Stimulated activated CD4-positive, alpha-beta T cell treated with anti-CD3 and anti-CD28 coated beads, Interleukin-2, amount 100 ng/mL, for 48 hours (primary cell): ENCODE results near the gene FBXO11.

Source experiments
- DNase-seq, 2 donors: peaks; one replicate each; pipeline ENCODE4 v3.0.0-alpha.2; 2020

Gene FBXO11

DNA sequence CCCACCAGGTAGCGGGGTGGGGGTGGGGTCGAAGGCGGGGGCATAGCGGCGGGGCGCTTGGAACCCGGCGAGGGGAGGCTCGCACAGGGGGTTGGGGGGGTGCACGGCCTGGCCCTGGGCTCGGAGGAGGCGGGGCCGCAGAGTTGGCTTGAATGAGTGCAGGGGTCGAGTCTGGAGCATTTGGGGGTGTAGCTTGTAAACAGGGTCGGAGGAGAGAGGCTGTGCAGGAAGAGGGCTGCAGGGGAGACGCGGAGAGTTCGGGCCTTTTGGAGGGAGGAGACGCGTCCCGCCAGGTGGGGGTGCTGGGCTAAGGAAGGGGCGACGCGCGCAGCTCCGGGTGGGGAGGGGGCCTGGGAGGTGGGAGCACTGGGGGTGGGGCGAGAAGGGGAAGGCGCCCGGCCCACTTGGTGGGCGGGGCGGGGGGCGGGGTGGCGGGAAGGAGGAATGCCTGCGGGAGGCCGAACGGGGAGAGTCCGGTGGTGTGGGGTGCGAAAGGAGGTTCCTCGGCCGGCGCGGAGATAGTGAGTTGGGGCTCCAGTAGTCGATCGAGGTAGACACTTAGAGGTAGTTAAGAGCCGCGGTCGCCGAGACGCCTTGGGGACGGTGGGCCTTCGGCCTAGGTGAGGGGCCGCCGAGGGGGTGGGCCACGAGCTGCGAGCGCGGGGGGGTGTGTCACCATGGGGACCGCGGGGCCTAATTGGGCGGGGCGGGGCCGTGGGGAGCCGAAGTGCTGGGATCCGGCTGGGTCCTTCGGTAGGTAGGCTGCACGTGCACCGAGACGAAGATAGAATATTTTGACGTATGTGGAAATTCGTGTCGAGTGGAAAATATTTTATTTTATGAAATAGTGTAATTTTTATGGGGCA is 122.6 kb downstream of the FBXO11 start:
- DNase-seq = peak; percentile 48 to 58

DNA sequence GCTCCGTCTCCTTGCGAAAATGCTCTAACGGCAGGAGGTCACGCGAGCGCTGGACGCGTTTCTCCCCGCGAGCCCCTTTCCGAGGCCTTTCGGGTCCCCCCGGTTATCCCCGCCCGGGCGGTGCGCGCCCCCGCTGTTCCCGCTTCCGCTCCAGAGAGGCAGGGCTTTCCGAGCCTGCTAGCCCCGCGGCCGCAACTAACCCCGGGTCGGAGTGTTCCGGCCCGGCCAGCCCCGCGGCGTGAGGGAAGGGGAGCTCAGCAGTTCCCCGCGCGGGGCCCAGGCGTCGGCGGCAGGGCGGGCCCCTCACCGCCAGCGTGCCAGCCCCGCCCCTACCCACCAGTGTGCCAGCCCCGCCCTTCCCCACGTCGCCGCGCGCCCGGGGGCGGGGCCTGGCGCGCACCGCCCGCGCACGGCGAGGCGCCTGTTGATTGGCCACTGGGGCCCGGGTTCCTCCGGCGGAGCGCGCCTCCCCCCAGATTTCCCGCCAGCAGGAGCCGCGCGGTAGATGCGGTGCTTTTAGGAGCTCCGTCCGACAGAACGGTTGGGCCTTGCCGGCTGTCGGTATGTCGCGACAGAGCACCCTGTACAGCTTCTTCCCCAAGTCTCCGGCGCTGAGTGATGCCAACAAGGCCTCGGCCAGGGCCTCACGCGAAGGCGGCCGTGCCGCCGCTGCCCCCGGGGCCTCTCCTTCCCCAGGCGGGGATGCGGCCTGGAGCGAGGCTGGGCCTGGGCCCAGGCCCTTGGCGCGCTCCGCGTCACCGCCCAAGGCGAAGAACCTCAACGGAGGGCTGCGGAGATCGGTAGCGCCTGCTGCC is 123.4 kb downstream of the FBXO11 start, which contains the start of gene MSH6:
Gene MSH6, plus strand, starts transcription at position 475 of the 815 bp plus-strand sequence. Its CDS starts 89 bp downstream, at position 564.
- peak; percentile 80 to 85 for DNase-seq

DNA sequence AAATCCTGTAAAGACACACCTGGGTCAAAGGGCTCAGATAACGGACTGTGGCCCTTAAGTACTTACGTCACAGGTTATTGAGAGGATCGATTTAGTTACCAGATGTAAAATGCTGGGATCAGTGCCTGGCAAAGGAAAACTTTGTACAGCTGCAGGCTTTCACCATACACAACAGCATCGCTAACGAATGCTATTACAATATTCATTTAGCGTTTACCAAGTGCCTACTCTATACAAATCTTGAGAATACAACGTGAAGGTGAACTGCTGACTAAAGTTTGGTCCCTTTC is 124.0 kb downstream of the FBXO11 start:
- DNase-seq = no peak

DNA sequence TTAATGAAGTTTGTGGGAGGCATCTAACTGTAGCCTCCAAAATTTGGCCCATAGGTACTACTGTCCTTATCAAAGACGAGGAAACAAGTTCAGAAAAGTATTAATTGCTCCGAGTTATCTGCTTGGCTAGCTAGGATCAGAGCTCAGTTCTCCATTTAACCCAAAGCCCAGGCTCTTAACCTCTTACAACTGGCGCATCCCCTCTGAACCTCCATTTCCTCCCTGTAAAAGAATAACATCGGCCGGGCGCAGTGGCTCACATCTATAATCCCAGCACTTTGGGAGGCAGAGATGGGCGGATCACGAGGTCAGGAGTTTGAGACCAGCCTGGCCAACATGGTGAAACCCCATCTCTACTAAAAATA is 126.9 kb downstream of the FBXO11 start:
- DNase-seq = no peak

DNA sequence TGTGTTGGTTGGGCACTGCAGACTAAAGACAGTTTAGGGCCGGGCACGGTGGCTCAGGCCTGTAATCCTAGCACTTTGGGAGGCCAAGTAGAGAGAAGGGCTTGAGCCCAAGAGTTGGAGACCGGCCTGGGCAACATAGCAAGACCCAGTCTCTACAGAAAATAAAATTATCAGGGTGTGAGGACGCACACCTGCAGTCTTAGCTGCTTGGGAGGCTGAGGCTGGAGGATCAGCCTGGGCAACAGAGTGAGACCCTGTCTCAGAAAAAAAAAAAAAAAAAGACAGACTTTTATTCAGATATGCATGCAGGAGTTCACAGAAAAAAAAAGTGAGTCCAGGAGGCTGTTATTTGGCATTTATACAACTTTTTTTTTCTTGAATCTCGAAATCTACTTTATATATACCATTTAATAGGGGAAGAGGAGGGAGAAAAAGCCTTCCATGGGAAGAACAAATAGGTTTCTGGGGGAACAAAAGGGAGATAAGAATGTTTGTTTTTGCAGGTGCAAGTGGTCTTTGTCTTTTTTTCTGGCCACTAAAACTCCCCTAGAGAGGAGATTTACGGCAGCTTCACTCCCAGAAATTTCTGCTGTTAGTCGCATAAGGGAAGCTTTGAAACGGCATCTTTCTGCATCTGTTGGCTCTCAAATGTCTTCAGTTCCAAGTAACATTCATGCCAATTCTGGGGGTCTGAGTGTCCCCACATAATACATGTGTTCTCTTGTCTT is 127.4 kb downstream of the FBXO11 start:
- DNase-seq = no peak

DNA sequence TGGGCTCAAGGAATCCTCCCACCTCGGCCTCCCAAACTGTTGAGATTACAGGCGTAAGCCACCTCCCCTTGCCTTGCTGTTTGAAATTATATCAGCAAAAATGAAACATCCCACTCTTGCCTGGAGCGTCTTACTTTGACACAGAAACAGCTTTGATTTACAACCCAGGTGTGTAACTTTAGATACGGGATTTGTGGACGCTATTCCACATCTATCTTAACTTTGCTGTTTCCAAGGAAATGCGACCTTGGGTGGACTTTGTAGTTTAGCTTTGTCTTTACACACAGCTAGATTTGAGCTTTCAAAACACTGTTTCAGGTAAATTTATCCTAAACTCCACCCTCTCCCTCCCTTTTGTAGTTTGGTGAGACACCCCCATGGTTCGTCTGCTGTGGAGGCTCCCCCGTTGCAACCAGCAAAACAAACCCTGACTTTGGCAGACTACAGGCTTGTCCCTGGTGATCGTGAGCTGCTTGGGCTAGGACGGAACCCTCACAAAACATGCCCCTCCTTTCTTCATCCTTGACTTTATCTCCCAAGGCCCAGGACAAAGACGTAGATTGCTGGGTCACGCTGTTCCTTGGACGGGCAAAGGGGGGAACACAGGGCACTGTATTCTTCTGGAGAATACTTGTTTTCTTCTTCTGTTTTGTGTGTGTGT is 128.9 kb downstream of the FBXO11 start:
- no peak for DNase-seq

DNA sequence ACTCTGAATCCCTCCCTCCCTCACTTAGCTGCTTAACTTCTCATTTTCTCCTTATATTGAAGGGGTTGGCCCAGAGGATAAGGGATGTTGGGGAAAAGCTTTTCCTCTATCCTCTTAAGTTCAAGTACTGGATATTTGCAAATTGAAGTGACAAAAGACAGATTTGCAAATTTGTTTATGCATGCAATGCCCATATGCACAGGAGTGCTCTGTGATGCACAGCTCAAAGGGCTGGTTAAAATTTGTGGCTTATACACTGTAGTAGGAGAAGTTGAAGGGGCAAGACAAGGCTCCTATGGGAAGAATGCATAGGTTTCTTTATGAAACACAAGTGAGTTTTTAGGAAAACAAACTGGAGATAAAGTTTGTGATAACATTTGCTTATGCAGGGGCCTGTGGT is 131.7 kb downstream of the FBXO11 start:
- no peak for DNase-seq

DNA sequence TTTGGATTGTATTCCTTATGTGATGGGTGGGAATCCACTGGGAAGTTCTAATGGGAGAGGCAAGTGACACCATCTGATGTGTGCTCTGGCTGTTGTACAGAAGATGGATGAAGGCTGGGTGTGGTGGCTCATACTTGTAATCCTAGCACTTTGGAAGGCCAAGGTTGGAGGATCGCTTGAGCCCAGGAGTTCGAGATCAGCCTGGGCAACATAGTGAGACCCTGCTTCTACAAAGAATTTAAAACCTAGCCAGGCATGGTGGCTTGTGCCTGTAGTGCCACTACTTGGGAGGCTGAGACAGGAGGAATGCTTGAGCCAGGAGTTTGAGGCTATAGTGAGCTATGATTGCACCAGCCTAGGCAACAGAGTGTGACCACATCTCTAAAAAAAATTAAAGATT is 134.0 kb downstream of the FBXO11 start:
- DNase-seq = no peak

DNA sequence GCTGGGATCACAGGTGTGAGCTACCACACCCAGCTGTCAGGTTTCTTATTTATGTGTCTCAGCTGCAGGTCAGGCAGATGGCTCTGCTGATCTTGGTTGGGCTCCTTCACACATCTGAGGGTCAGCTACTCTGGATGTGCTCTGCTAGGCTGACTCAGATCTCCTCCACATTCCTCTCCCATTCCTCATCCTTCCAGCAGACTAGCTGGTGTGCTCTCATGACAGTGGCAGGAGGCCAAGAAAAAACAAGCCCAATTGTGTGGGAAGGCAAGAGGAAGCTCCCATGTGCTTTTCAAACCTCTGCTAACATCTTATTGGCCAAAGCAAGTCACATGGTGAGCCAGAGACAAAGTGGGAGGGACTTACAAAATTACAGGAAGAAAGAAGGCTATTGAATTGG is 135.1 kb downstream of the FBXO11 start:
- DNase-seq = no peak

DNA sequence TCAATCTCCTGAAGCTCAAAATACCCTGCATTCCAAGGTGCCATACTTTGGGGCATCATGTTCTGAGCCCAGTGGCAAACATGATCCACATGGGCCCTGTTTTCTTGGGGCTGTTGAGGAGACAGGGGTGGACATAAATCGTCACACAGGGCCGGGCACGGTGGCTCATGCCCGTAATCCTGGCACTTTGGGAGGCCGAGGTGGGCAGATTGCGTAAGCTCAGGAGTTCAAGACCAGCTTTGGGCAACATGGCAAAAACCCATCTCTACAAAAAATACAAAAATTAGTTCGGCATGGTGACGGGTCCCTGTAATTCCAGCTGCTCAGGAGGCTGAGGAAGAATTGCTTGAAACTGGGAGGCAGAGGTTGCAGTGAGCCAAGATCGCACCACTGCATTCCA is 137.0 kb downstream of the FBXO11 start:
- DNase-seq = no peak

DNA sequence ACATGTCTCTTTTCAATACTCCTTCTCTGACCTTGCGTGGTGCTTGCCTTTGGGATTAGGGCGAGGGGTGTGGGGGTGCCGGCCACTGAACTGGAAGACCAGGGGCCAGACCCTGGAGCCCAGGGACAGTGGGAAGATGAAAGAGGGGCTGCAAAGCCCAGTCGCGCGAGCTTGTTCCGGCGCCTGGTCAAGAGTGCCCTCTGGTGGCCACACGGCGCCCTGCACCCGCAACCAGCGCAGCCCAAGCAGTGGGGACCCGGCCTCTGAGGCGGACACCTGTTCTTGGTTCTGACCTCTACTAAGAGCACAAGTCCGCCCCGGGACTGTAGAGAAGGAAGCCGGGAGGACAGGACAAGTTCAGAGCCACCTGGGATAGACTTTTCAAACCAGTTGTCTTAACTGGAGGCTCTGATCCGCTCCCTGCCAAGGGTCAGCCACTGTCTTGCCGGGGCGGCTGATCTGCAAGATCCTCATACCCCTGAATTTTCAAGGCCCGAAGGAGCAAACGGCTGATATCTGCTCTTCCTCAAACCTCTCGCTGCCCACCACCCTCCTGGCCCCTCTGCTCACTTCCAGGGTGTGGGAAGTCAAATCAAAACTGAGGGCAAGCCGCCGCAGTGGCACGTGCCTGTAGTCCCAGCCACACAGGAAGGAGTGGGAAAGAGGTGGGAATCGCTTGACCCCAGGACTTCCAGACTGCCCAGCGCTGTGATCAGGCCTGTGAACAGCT is 138.3 kb downstream of the FBXO11 start:
- DNase-seq = peak; percentile 74 to 78

DNA sequence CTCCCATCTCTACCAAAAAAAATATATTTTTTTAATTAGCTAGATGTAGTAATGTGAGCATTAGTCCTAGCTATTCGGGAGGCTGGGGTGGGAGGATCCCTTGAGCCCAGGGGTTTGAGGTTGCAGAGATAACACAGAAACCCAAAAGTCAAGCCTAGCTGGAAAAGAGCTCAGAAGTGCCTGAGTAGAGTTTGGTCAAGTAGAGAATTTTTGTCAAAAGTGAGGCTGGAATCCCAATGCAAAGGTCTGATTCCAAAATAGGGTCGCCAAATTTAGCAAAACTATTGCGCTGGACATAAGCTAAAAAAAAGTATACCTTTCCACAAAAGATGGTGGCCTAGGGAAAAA is 138.8 kb downstream of the FBXO11 start:
- no peak for DNase-seq

DNA sequence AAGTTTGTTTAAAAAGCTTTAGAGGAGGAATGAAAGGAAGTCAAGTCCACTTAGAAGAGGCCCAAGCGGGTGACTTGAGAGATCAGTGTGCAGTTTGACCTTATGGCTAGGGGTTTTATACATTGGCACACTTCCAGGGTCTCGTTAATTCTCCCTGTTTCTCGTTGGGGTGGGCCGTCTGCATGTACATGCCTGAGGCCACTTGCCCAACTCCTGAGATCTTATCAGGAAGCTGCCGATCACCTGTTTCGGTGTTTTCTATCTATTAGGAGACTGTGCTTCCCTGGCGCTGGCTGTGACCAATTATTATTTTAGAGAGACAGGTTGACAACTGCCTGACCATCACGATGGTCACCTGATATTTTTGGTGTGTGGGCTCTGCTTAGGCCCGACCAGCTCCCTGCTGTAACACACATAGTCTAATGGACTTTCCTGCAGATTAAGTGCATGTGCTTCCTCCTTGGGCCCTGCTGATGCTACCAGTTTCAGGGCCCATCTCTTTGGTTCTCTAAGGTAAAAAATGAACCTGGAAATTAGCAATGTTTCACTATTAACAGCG is 154.4 kb downstream of the FBXO11 start:
- DNase-seq = no peak

DNA sequence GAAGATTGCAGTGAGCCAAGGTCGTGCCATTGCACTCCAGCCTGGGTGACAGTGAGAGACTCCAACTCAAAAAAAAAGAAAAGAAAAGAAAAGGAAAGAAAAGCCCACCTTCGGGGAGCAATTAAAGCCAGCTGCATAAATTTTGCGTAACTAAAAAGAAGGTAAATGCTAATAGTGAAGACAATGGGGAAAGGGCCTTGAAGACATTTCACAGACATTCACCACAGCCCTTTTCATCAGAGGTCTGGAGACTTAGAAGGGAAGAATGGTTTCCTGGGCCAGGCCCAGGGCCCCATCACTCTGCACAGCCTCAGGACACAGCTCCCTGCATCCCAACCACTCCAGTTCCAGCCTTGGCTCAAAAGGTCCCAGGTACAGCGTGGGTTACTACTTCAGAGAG is 158.4 kb downstream of the FBXO11 start:
- no peak for DNase-seq

DNA sequence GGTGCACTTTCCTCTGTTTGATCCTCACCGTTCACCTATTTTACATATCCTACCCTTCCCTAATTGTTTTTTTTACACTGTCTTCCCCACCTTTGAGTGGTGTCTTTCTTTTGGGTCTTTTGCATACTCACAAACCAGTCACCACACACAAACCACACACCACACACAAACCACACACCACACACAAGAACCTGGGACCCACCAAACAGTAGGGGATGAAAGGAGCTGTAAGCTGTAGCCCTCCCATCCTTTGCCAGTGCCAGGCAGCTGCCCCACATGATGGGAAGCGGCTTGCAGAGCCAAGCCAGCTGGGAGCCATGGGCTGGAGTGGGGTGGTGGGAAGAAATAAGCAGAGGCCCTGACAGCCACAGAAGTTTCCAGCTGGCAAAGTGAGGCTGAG is 162.2 kb downstream of the FBXO11 start:
- DNase-seq = no peak

DNA sequence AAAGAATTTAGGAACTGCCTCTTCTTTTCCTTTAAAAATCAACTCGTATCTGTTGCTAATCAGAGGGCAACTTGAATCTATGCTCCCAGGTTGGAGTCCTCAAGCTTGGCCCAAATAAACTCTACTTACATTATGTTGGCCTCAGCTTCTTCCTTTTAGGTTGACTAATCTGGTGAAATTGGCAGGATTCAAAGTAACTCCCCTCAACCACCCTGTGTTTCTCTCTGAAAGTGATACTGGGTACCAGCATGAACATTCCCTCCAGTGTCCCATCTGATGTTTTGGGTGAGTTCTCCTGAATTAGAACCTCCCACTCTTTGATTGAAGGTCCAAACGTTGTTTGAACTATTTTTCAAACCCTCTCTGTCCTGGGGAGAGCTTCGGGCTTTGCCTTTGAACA is 164.7 kb downstream of the FBXO11 start:
- DNase-seq = no peak

DNA sequence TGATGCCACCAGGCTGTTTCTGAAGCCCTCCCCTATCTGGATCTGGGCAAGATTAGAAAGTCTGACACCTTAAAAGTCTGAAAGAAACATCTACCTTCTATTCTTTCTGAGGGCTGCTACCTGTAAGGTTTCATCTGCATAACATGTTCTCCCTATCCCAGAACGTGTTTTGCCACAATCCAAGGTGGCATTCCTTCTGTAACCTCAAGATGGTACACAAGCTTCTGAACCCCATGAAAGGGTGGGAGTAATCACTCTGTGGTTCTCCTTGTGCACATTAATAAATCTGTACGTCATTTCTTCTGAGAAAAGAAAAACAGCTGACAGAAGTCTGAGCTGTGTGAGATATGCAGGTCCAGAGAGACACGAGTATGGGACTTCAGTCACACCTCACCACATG is 165.2 kb downstream of the FBXO11 start:
- no peak for DNase-seq
